T-helper 9 cell (primary cell): ENCODE results near the gene BRWD1.

Source experiments
- DNase-seq: peaks from one replicate; pipeline ENCODE4 v3.0.0-alpha.2; 2020

The BRWD1 gene

DNA sequence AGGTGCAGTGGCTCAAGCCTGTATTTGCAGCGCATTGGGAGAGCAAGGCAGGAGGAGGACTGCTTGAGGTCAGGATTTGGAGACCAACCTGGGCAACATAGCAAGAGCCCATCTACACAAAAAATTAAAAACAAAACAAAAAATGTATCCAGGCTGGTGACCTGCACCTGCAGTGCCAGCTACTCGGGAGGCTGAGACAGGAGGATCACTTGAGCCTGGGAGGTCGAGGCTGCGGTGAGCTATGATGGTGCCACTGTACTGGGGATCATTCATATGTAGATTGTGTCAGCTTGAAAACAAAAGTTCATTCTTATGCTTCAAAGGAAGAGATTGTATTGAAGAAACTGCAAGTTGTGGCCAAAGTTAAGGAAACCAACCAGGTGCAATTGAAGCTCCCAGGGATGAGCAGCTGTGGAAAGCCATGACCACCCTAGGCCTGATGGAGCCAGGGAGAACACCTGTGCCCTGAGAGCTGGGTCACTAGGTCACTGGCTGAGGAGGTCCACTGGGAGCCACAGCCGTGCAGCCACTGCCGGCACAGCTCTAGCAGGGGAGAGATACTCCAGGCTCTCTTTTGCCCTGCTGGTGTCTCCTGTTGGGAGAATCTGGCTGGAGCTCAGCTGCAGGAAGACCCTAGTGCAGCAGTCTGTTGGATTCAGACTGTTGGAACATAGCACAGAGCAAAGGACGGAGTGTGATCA is 13.3 kb upstream of the BRWD1 start:
- DNase-seq: no peak

GRCh38 chr21:39325458-39325857 is 12.0 kb upstream of the BRWD1 start:
- no peak for DNase-seq

DNA sequence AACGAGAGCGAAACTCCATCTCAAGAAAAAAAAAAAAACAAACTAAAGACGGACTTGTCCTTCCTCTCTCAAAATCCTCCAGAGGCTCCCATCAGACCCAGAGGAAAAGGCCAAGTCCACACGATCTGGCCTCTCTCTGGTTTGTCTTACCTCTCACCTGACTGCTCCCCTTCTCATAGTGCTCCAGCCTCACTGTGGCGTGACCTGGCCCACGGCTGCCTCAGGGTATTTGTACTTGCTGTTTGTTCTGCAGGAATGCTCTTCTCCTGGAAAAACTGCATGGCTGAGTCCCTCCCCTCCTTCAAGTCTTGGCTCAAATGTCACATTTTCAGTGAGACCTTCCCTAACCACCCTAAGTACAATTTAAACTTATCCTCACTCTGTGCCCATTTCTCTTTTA is 8.0 kb upstream of the BRWD1 start:
- no peak for DNase-seq

DNA sequence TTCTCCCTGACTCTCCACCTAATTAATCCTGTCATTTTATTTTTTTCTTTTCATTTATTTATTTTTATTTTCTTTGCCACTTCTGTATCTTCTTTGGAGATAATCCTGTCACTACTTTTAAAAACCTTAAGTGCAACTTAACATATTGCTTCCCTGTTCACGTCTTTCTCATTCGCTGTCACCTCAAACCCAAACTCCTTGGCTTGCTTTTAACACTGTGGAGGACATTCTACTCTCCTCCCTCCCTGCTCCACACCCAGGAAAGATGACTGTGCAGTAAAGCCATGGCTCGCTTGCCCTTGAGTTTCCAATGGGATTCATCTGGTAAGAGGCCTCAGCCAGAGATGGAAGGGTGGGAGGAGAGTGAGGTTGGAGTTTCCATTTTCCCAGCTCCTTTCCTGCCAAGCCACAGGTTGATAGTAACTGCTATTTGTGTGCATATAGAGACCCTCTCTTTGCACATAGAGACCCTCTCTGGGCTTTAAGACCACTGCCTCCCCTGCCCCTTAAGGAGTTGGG is 6.4 kb upstream of the BRWD1 start:
- no peak for DNase-seq

DNA sequence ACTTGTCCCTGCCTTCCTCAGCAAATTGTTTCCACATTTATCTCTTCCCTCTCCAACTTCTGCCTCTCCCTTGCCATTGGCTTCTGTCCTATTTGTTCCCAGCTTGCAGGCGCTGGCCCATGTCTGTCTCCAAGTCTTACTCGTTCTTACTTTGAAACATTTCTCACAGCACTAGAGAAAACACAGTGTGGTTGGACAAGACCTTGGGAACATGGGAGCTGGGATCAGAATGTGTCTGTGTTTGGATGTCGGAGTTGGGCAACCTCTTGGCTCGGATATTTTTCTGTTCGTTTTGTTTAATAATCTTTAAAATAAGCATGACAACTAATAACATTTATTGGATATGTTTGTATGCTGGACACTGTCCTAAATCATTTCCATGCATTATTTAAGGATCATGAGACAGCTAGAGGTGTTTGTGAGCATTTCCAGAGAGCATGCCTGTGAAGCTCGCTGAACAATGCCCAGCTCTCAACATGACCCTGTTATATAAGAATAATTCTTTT is 5.9 kb upstream of the BRWD1 start:
- no peak for DNase-seq

DNA sequence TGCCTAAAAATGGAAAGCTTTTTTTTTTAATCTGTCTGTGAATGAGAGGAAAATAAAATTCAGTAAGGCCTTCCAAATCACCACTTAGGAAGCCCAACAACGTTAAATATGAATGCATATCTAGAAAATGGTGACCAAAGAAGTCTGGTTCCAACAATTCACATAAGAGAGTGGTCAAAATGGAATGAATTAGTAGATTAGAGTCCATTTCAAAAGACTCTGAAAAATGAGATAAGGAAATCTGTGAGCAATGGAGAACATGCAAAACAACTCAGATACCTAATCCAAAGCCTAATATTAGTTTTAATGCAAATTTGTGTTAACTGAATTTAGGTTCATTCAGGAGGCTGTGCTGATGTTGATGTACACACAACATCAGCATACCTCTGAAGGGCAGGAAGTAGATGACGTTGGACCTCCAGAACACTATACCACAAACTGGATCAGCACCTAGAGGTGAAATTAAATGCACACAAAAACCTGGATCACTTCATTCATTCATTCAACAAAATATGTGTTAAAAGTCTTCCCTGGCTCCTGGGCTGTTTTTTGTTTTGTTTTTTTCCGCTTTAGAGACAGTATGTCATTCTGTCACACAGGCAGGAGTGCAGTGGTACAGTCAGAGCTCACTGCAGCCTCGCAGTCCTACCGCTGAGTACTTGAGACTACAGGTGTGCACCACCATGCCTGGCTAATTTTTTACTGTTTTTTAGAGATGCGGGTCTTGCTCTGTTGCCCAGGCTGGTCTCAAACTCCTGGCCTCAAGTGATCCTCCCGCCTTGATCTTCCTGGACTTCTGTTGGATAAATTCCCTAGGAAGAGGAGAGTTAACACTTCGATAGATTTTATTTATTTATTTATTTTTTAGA is 4.9 kb upstream of the BRWD1 start:
- no peak for DNase-seq

GRCh38 chr21:39317134-39318090 is 4.0 kb upstream of the BRWD1 start:
- DNase-seq: no peak

DNA sequence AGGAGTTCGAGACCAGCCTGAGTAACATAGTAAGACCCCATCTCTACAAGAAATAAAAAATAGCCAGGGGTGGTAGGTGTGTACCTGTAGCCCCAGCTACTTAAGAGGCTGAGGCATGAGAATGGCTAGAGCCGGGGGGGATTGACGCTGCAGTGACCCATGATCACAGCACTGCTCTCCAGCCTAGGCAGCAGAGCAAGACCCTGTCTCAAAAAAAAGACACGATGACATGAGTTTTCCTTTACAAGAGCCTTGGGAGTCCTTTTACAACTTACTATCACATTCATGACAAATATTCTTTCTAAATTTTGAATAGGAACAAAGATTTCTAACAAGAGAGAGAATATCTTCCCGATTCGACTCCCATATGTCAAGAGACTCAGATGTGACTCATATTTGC is 3.3 kb upstream of the BRWD1 start:
- no peak for DNase-seq

GRCh38 chr21:39315603-39316445 is 2.4 kb upstream of the BRWD1 start:
- no peak for DNase-seq

- DNase-seq: peak; percentile 7
Measured at GRCh38 chr21:39314143-39315027, 953 bp upstream of the BRWD1 start.

- peak; percentile 15 for DNase-seq
Measured at GRCh38 chr21:39313042-39313570, 326 bp downstream of the BRWD1 start.

- peak; percentile 94 for DNase-seq
Measured at GRCh38 chr21:39312112-39313041, 1.1 kb downstream of the BRWD1 start.

DNA sequence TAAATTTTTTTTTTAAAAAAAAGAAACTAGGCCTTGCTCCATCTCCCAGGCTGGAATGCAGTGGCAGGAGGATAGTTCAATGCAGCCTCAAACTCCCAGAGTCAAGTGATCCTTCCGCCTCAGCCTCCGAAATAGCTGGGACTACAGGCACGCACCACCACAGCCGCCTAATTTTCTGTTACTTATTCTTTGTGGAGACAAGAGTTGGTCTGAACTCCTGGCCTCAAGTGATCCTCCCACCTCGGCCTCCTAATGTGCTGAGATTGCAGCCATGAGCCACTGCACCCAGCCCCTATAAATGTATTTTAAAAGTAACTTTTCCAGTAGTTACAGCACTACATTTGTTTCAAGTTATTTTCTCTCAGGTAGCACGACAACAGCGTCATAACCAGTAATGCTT is 2.3 kb downstream of the BRWD1 start:
- DNase-seq: no peak

- no peak for DNase-seq
Measured at GRCh38 chr21:39307466-39307865, 6.0 kb downstream of the BRWD1 start.

DNA sequence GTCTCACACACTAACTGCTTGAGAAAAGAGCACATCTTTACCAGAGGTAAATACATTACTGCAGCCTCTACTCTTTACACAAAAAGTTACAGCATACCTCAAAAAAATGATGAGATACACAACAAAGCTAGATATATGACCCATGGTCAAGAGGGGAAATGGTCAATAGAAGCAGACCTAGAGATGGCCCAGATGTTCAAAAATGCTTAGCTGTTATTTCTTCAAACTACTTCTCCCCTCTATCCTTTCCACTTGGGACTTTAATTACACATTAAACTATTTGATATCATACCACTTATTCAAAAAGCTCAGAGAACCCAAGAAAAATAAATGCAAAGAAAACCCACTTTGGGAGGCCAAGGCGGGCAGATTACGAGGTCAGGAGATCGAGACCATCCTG is 12.8 kb downstream of the BRWD1 start:
- DNase-seq: no peak

GRCh38 chr21:39296891-39297290 is 16.5 kb downstream of the BRWD1 start:
- no peak for DNase-seq

DNA sequence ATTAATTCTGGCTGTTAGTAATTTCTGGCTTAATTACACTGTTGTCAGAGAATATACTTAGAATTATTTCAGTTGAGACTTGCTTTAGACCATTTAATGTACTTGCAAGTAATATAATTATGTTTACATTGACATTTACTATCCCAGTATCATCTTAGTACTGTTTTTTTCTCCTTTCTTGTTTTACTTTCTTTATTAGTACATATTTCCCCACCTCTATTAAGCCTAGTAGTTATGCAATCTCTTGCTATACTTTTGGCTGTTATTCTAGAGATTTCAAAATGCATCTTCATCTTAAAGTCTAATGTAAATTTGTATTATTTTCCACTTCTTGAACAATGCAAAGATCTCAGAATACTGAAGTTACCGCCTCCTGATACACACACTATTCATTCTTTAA is 24.4 kb downstream of the BRWD1 start:
- DNase-seq: no peak

- no peak for DNase-seq
Measured at GRCh38 chr21:39282911-39283310, 30.5 kb downstream of the BRWD1 start.

DNA sequence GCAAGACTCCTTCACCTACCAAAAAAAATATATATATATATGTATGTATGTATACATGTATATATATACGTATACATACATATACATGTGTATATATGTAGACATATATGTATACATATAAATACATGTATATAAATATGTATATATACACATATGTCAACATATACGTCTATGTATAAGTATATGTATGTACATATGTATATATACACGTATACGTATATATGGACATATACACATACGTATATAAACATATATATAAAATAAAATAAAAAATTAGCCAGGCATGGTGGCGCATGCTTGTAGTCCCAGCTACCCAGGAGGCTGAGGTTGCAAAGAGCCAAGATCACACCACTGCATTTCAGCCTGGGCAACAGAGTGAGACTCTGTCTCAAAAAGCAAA is 31.6 kb downstream of the BRWD1 start:
- no peak for DNase-seq
